PC-3 (cell line): ENCODE measurements around the gene TGFBR3. TPM values are rescaled to one million over a fixed set of nuclear protein-coding genes. Genes with fewer than 3 reads are reported as not detected.

ENCODE experiments used
- ATAC-seq: fragments of 200-7000 bp; cut with Tn5 transposase; 2 replicates; pipeline ENCODE4 v1.9.1; 2020; ENCODE audit warnings: mild to moderate bottlenecking, moderate library complexity
- BruUV-seq: library from RNA; stranded (reverse); fragments of 400-500 nt; replicated peaks from 2 replicates; lab custom pipeline; 2021; lab: Mats Ljungman, UMichigan
- CTCF ChIA-PET: fragments of 300-600 bp; sonication (Branson Sonifier 250); formaldehyde crosslinking; loops from one replicate; lab custom pipeline; 2022; ENCODE audit warnings: antibody characterized with exemption; lab: Charles Lee
- POLR2A ChIA-PET: fragments of 300-600 bp; sonication (Branson Sonifier 250); formaldehyde crosslinking; loops from one replicate; lab custom pipeline; 2022; ENCODE audit warnings: antibody characterized with exemption; ENCODE audit not compliant: unreplicated experiment; lab: Charles Lee
- DNase-seq: peaks from one replicate; pipeline ENCODE4 v3.0.0-alpha.2; 2015
- H2AFZ ChIP-seq: fragments of 300-600 bp; sonication (generic); 2 replicates; pipeline ENCODE4 v1.6.0; 2016; ENCODE audit warnings: antibody characterized with exemption, low read length
- H3F3A ChIP-seq: fragments of 300-600 bp; sonication (generic); one replicate; pipeline ENCODE4 v1.6.0; 2017; ENCODE audit warnings: antibody characterized with exemption, low read length, control low read depth, mild to moderate bottlenecking; ENCODE audit not compliant: unreplicated experiment
- H3K27ac ChIP-seq: fragments of 300-600 bp; sonication (generic); 2 replicates; pipeline ENCODE4 v1.5.1; 2016; ENCODE audit warnings: mild to moderate bottlenecking, low read length
- H3K27me3 ChIP-seq: fragments of 300-600 bp; sonication (generic); 2 replicates; pipeline ENCODE4 v1.6.1; 2016; ENCODE audit warnings: low read length, mixed read lengths
- H3K36me3 ChIP-seq: fragments of 300-600 bp; sonication (generic); 2 replicates; pipeline ENCODE4 v1.6.1; 2016; ENCODE audit warnings: low read depth, mixed run types, low read length, mixed read lengths
- H3K4me1 ChIP-seq: fragments of 300-600 bp; sonication (generic); 2 replicates; pipeline ENCODE4 v1.5.1; 2016; ENCODE audit warnings: low read length; ENCODE audit not compliant: insufficient read depth
- H3K4me2 ChIP-seq: fragments of 300-600 bp; sonication (generic); 2 replicates; pipeline ENCODE4 v1.6.0; 2016; ENCODE audit warnings: low read length
- H3K4me3 ChIP-seq: fragments of 300-600 bp; sonication (generic); 2 replicates; pipeline ENCODE4 v1.5.1; 2016; ENCODE audit warnings: mild to moderate bottlenecking, low read length, mixed read lengths
- H3K79me2 ChIP-seq: fragments of 300-600 bp; sonication (generic); 2 replicates; pipeline ENCODE4 v1.6.1; 2017; ENCODE audit warnings: low read length, mixed read lengths
- H3K9ac ChIP-seq: fragments of 300-600 bp; sonication (generic); 2 replicates; pipeline ENCODE4 v1.6.0; 2016; ENCODE audit warnings: mild to moderate bottlenecking, low read length
- H3K9me2 ChIP-seq: fragments of 300-600 bp; sonication (generic); replicated peaks from 2 replicates; pipeline ENCODE4 v1.6.1; 2016; ENCODE audit warnings: mixed run types, low read length, mixed read lengths
- H3K9me3 ChIP-seq: fragments of 300-600 bp; sonication (generic); 2 replicates; pipeline ENCODE4 v1.6.1; 2016; ENCODE audit warnings: low read length, mixed read lengths
- H4K20me1 ChIP-seq: fragments of 300-600 bp; sonication (generic); 2 replicates; pipeline ENCODE4 v1.6.1; 2016; ENCODE audit warnings: low read length, mixed read lengths
- CTCF ChIP-seq: fragments of 300-600 bp; sonication (generic); conservative IDR thresholded peaks from 2 replicates; pipeline ENCODE4 v1.5.1; 2017; ENCODE audit warnings: antibody characterized with exemption, low read depth, mild to moderate bottlenecking, low read length
- EZH2 ChIP-seq: fragments of 300-600 bp; sonication (generic); IDR thresholded peaks from one replicate; pipeline ENCODE4 v1.6.1; 2017; ENCODE audit warnings: antibody characterized with exemption, mild to moderate bottlenecking, low read length; ENCODE audit not compliant: unreplicated experiment
- EZH2phosphoT487 ChIP-seq: fragments of 300-600 bp; sonication (generic); IDR thresholded peaks from 2 replicates; pipeline ENCODE4 v1.6.1; 2018; ENCODE audit warnings: mild to moderate bottlenecking, antibody characterized with exemption, low read length, borderline replicate concordance
- intact Hi-C: fragments of 100-400 bp; cut with micrococcal nuclease; formaldehyde crosslinking; loops from 2 replicates; pipeline ENCODE4 v1.9.0; 2023
- total RNA-seq: library from RNA; depleted of rRNA; stranded (reverse); fragments of >200 nt; gene quantifications from 2 replicates; pipeline ENCODE4 v1.2.3, GENCODE V29; 2014

TGFBR3 gene
- total RNA-seq, 1 experiment from 2014 or later, result 2.8 TPM

- BruUV-seq, result no TSS peak
- no peaks in the 10 kb centered on the region for H3F3A ChIP-seq
- H3K4me2 ChIP-seq, result no peak overlapping the region
- H3K9me3 ChIP-seq, result no peaks in the 10 kb centered on the region
- no peaks in the 10 kb centered on the region for H4K20me1 ChIP-seq
- ChIA-PET POLR2A (no interaction called here), CTCF (no interaction called here)
- no peak overlapping the region for H3K4me3 ChIP-seq
- H3K9ac ChIP-seq, result no peak overlapping the region
- DNase-seq, result no peak
- peaks cover 16% of the 10 kb centered on the region for H3K4me1 ChIP-seq
- no peak overlapping the region for H2AFZ ChIP-seq
- intact Hi-C loops, result no loop called here
- no peaks in the 10 kb centered on the region for H3K9me2 ChIP-seq
- H3K27me3 ChIP-seq, result no peaks in the 10 kb centered on the region
- TF ChIP-seq EZH2 (no peak), EZH2phosphoT487 (no peak), CTCF (no peak)
- no peak overlapping the region for H3K27ac ChIP-seq
- H3K36me3 ChIP-seq, result no peaks in the 10 kb centered on the region
- no peak for ATAC-seq
- no peaks in the 10 kb centered on the region for H3K79me2 ChIP-seq
Observed at GRCh38 chr1:91769742-91770141, 116.2 kb downstream of the TGFBR3 start.

GRCh38 chr1:91768786-91769725, 116.9 kb downstream of the TGFBR3 start:
- Histone ChIP-seq H4K20me1 (no peaks in the 10 kb centered on the region), H3K4me3 (no peak overlapping the region), H3F3A (no peaks in the 10 kb centered on the region), H3K9me2 (no peaks in the 10 kb centered on the region), H3K4me1 (peaks cover 16% of the 10 kb centered on the region), H3K27me3 (no peaks in the 10 kb centered on the region), H3K79me2 (no peaks in the 10 kb centered on the region), H3K27ac (peak overlapping the region; percentile 18; the same call in 1 of the 2 replicates), H3K9me3 (no peaks in the 10 kb centered on the region), H3K36me3 (no peaks in the 10 kb centered on the region), H3K4me2 (no peak overlapping the region), H2AFZ (no peak overlapping the region), H3K9ac (no peak overlapping the region)
- BruUV-seq, result no TSS peak
- CTCF ChIA-PET, result no interaction called here
- TF ChIP-seq EZH2, result no peak
- TF ChIP-seq EZH2phosphoT487, result no peak
- TF ChIP-seq CTCF, result no peak
- POLR2A ChIA-PET, result no interaction called here
- intact Hi-C loops, result no loop called here
- ATAC-seq (peak; percentile 75), DNase-seq (peak; percentile 73)

GRCh38 chr1:91768120-91768519, 117.8 kb downstream of the TGFBR3 start:
- H3K9ac ChIP-seq, result no peak overlapping the region
- no peaks in the 10 kb centered on the region for H3K79me2 ChIP-seq
- no peak overlapping the region for H3K4me3 ChIP-seq
- POLR2A ChIA-PET, result no interaction called here
- H3K4me2 ChIP-seq, result no peak overlapping the region
- no peaks in the 10 kb centered on the region for H3K27me3 ChIP-seq
- H3K36me3 ChIP-seq, result no peaks in the 10 kb centered on the region
- H3K9me2 ChIP-seq, result no peaks in the 10 kb centered on the region
- H2AFZ ChIP-seq, result no peak overlapping the region
- no peak for ATAC-seq
- CTCF ChIA-PET, result no interaction called here
- no peak for DNase-seq
- no peak for TF ChIP-seq EZH2
- TF ChIP-seq EZH2phosphoT487, result no peak
- TF ChIP-seq CTCF, result no peak
- H3K9me3 ChIP-seq, result no peaks in the 10 kb centered on the region
- H4K20me1 ChIP-seq, result no peaks in the 10 kb centered on the region
- no TSS peak for BruUV-seq
- H3F3A ChIP-seq, result no peaks in the 10 kb centered on the region
- peaks cover 16% of the 10 kb centered on the region for H3K4me1 ChIP-seq
- no peak overlapping the region for H3K27ac ChIP-seq
- intact Hi-C loops, result no loop called here
